Activated naive CD8-positive, alpha-beta T cell treated with anti-CD3 and anti-CD28 coated beads for 36 hours (primary cell): ENCODE results near the gene TRIM49D2. TPM values are rescaled to one million over a fixed set of nuclear protein-coding genes. Genes with fewer than 3 reads are reported as not detected.
"Not testable (repeated sequence)": the region's sequence is repeated elsewhere in the genome, so short reads cannot be mapped to it uniquely, and the experiment has no call there.

Source experiments
- DNase-seq: peaks from one replicate; pipeline ENCODE4 v3.0.0; 2021
- H3K27ac Mint-ChIP-seq: one replicate; pipeline ENCODE4 v1.8.0; 2022; ENCODE audit warnings: mild to moderate bottlenecking, moderate library complexity, mixed read lengths
- H3K27me3 Mint-ChIP-seq: one replicate; pipeline ENCODE4 v1.8.0; 2022; ENCODE audit warnings: mild to moderate bottlenecking, mixed read lengths
- H3K36me3 Mint-ChIP-seq: one replicate; pipeline ENCODE4 v1.8.0; 2021; ENCODE audit warnings: mild to moderate bottlenecking, mixed read lengths
- H3K4me1 Mint-ChIP-seq: one replicate; pipeline ENCODE4 v1.8.0; 2021; ENCODE audit warnings: mixed read lengths
- H3K4me3 Mint-ChIP-seq: one replicate; pipeline ENCODE4 v1.8.0; 2022; ENCODE audit warnings: mild to moderate bottlenecking, moderate library complexity, mixed read lengths
- H3K9me3 Mint-ChIP-seq: one replicate; pipeline ENCODE4 v1.8.0; 2022; ENCODE audit warnings: mixed read lengths
- total RNA-seq, 2 experiments: library from RNA; stranded (reverse); gene quantifications; one replicate each; pipeline ENCODE4 v1.2.3, GENCODE V29; 2021

Gene TRIM49D2
- total RNA-seq: not detected

GRCh38 chr11:89923764-89924163 lies at the start of gene TRIM49D2:
Gene TRIM49D2, plus strand, starts transcription at chr11:89924064. Its CDS starts 2,698 bp downstream, at chr11:89926762.
- H3K27me3 Mint-ChIP-seq, H3K36me3 Mint-ChIP-seq, DNase-seq, H3K4me3 Mint-ChIP-seq, H3K9me3 Mint-ChIP-seq, H3K4me1 Mint-ChIP-seq, H3K27ac Mint-ChIP-seq: not testable (repeated sequence)

GRCh38 chr11:89877511-89877910 lies 46.4 kb upstream of the TRIM49D2 start:
- not testable (repeated sequence) for DNase-seq, H3K4me3 Mint-ChIP-seq, H3K36me3 Mint-ChIP-seq, H3K9me3 Mint-ChIP-seq, H3K27ac Mint-ChIP-seq, H3K4me1 Mint-ChIP-seq, H3K27me3 Mint-ChIP-seq

- not testable (repeated sequence) for H3K4me1 Mint-ChIP-seq, H3K9me3 Mint-ChIP-seq, H3K27me3 Mint-ChIP-seq, H3K36me3 Mint-ChIP-seq, DNase-seq, H3K4me3 Mint-ChIP-seq, H3K27ac Mint-ChIP-seq
These were observed 30.6 kb upstream of the TRIM49D2 start for GRCh38 chr11:89893245-89893644.

GRCh38 chr11:89900809-89901208 lies 23.1 kb upstream of the TRIM49D2 start:
- not testable (repeated sequence) for H3K36me3 Mint-ChIP-seq, H3K27me3 Mint-ChIP-seq, H3K27ac Mint-ChIP-seq, H3K4me3 Mint-ChIP-seq, H3K4me1 Mint-ChIP-seq, H3K9me3 Mint-ChIP-seq, DNase-seq

- H3K4me1 Mint-ChIP-seq: no peaks in the 10 kb centered on the region
- H3K9me3 Mint-ChIP-seq: no peaks in the 10 kb centered on the region
- H3K27ac Mint-ChIP-seq: no peak within 1 kb of the TSS
- no peak within 1 kb of the TSS for H3K4me3 Mint-ChIP-seq
- H3K27me3 Mint-ChIP-seq: no peaks in the 10 kb centered on the region
- no peak for DNase-seq
- H3K36me3 Mint-ChIP-seq: no peaks in the 10 kb centered on the region
These were observed 1.6 kb upstream of the TRIM49D2 start, which contains the start of gene TRIM49D1 for GRCh38 chr11:89922195-89922660. Gene TRIM49D1, minus strand, starts transcription at chr11:89922245. Its CDS starts 4,535 bp downstream, at chr11:89917710.

GRCh38 chr11:89960833-89961232 lies 37.0 kb downstream of the TRIM49D2 start:
- not testable (repeated sequence) for H3K36me3 Mint-ChIP-seq, H3K27ac Mint-ChIP-seq, H3K9me3 Mint-ChIP-seq

GRCh38 chr11:89965737-89966136 lies 41.9 kb downstream of the TRIM49D2 start, which contains the start of gene TRIM64:
Gene TRIM64, plus strand, starts transcription at chr11:89966037. Its CDS starts 2,467 bp downstream, at chr11:89968504.
- not testable (repeated sequence) for H3K4me3 Mint-ChIP-seq, H3K9me3 Mint-ChIP-seq, H3K4me1 Mint-ChIP-seq, DNase-seq, H3K36me3 Mint-ChIP-seq, H3K27ac Mint-ChIP-seq, H3K27me3 Mint-ChIP-seq

More at GRCh38 chr11:89960833-89961232, 37.0 kb downstream of the TRIM49D2 start:
- not testable (repeated sequence) for H3K27me3 Mint-ChIP-seq, DNase-seq, H3K4me1 Mint-ChIP-seq, H3K4me3 Mint-ChIP-seq

Other genes starting within 250 kb of the TRIM49D2 start
- not detected for gene TRIM77, start 213.8 kb upstream of the TRIM49D2 start, total RNA-seq
- gene TRIM49, start 115.5 kb upstream of the TRIM49D2 start, total RNA-seq: not detected
- not detected for gene TRIM64B, start 45.6 kb upstream of the TRIM49D2 start, total RNA-seq
- gene TRIM49D1, start 1.8 kb upstream of the TRIM49D2 start, total RNA-seq: not detected
- gene TRIM64, start 42.0 kb downstream of the TRIM49D2 start, total RNA-seq: not detected
- not detected for gene TRIM49C, start 107.0 kb downstream of the TRIM49D2 start, total RNA-seq
- gene UBTFL1, start 161.9 kb downstream of the TRIM49D2 start, total RNA-seq: not detected
- gene NAALAD2, start 210.6 kb downstream of the TRIM49D2 start, total RNA-seq: not detected